Activated CD8-positive, alpha-beta memory T cell treated with anti-CD3 and anti-CD28 coated beads for 24 hours (primary cell): Measurements from ENCODE around the gene SHH.

ENCODE experiments used
- DNase-seq: peaks from one replicate; pipeline ENCODE4 v3.0.0-alpha.2; 2020

The SHH gene

DNA sequence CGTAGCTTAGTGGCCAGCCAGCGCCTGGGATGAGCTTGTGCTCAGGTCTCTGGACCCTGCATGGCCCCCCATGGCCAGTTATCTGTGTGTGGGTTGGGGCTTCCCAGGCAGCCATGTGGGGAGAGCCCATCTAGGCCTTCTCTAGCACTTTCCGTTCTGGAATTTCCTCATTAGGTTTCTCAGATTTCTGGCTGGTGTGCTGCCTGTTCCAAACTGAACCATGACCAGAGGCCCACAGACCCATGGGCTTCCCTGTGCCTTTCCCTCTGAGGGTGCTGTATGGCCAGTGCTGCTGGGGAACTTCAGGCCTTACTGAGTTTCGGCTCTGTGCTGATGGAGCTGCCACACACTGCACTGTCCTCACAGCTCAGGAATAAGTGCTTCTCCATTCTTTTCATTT lies 50.2 kb downstream of the SHH start:
- no peak for DNase-seq

DNA sequence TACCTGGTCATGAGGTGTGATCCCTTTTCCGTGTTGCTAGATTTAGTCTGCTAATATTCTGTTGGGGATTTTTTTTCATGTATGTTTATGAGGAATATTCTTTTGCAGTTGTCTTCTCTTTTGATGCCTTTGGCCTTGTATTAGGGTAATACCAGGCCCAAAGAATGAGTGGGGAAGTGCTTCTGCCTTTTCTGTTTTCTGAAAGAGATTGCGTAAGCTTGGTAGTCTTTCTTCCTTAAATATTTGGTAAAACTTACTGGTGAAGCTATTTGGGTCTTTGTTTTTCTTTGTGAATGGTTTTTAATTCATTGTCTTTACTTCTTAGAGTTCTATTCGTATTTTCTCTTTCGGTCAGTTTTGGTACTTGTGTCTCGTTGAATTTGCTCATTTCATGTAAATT lies 51.1 kb downstream of the SHH start:
- no peak for DNase-seq

DNA sequence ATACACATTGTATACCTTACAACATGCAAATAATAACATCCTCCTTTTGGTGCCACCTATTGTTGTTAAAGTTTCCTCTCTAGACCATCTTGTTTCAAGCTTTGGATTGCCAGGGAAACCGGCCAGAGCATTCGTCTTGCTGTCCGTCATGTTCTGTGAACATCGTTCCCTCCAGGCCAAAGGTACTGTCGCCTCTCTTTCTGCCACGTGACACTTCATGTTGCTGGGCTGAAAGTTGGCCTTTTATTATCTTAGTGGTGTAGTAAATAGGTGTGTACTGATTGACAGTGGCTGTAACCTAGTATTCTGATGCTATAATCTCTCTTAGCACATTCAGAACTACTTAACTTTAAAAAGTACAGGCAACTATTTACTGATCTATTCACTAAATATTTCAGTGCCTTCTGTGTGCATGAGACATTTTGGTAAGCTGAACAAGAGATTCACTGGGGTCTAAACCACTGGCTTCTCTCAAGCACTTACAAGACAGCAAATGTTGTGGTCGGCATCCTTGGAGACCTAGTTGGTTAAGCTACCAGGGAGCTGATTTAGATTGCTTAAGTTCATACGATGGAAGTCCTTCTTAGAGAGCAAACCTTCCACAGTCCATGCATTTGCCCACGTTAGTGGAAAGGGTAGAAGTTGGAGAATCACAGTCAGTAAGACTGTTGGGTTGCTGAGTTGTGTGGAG lies 52.4 kb downstream of the SHH start:
- DNase-seq: no peak

DNA sequence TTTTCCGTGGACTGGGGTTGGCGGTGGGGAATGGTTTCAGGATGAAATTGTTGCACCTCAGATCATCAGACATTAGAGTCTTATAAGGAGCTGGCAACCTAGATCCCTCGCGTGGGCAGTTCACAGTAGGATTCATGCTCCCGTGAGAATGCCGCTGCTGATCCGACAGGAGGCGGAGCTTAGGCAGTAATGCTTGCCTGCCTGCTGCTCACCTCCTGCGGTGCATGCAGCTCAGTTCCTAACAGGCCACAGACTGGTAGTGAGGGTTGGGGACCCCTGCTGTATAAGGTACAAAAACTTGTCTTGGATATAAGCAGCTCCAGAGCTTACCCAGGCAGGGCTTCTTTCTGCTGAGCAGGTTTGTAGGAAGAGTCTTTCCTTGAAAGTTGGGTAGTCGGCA lies 53.9 kb downstream of the SHH start:
- no peak for DNase-seq

DNA sequence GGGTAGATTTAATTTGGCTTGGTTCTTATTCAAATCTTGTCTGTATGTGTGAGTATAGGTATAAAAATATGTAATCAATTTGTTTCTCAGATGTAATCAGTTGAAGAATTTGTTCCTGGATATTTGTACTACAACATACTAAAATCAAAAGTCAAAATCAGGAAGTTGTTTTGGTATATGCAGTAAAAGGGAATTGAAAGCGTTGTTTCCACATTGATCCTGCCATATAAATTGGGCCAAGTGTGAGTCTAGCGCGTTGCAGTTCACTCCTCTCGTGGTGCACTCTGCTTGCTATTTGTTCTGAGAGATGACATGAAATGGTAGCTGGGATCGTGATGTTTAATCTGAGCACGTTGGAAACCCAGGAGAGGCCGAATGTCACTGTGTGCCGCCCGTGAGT lies 55.9 kb downstream of the SHH start:
- no peak for DNase-seq

DNA sequence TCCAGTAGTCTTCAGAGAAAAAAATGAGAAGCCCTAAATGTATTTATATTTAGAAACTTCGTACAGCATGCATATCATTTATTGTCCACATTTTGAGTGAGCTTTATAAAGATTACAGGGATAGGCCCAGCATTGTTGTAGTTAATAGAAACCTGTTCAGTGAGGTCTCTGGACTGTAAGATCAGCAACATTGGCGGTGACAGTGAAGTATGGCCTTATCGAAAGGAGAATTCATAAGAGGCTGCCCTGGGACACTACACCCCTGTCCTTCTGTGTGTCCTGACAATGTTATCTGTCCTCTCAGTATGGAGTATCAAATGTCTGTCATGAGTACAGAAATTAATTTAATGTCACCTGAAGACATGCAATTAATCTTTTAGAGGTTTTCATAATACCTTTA lies 57.2 kb downstream of the SHH start:
- DNase-seq: no peak

DNA sequence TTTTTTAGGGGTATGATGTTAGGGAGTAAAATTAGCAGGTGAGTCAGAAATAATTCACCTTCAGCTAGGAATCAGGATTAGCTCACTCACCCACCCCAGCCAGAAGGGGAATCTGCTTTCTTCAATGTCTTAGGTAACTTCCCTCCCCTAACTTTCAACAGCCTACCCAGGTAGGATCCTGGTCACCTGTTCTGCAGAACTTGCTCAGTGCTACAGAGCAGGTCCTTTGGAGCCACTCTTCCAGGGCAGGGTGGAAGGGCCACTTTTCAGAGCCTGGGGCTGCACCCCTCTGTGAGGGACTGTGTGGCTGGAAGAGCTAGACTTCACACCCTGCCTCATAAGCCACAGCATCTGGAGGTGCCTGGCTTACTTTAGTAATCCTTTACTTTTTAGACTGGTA lies 58.1 kb downstream of the SHH start:
- DNase-seq: no peak

DNA sequence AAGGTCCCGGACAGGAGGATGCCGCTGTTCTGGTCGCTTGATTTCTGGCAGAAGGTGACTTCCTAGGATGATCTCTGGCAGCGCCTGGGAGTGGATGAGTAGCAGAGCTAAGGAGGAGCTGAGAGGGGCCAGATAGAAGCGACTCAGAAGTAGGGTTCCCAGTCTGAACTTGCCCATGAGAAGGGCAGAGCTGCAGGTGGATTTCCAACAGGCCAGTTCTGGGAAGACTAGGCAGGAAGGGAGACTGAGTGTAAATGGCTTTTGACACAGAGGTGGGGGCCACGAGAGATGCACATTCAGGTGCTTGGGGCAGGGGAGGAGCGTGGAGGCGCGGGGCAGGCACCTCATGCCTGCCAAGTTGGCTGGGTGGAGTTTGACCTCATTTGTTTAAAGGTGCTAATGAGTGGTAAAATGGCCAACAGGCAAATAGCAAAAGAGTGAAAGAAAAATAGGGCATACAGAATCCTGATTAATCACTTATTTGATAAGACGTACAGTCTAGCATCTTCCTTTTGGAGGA lies 58.8 kb downstream of the SHH start:
- DNase-seq: no peak

DNA sequence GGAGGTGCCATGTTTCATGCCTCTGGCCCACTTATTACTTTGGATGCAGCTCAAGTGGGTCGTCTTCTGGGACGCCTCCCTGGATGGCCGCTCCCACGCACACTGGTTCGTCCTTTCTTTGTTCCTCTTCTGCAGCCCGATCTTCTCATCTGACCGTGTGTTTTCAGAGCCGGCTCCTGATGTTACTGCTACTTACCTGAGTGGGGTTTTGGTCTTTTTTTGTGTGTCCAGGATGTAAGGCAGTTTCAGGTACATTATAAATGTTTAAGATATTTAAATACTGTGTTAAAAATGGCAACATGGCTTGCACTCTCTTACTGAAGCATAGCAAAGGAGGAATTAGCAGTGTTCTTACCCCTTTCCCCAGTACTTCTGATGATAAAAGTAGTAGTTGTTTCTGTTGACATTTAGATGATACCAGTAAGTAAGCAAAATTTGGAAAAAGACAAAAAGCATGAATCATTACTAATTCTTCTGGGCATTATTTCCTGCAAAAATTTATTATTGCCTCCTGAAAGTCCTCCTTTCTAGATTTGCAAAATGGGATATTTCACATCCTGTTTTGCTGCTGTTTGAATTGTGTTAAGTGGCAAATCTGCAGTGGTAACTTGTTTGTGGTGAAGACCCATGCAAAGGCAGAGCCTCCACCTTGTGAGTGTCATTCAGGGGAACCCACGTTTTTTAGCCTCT lies 59.4 kb downstream of the SHH start:
- no peak for DNase-seq

DNA sequence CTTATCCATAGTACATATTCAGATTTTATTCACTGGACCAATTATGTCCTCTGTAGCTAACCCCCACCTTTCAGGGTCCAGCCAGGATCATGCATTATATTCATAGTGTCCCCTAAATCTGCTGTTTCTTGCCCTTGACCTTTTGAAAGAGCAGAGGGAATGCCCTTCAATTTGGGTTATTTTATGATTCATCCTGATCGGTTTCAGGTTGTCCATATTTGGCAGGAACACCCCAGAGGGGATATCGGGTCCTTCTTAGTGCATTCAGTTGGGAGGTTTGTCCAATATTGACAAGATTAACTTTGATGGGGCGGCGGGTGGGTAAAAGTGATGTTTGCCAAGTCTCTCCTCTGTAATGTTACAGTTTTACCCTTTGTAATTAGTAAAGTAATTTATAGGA lies 60.9 kb downstream of the SHH start:
- DNase-seq: no peak

DNA sequence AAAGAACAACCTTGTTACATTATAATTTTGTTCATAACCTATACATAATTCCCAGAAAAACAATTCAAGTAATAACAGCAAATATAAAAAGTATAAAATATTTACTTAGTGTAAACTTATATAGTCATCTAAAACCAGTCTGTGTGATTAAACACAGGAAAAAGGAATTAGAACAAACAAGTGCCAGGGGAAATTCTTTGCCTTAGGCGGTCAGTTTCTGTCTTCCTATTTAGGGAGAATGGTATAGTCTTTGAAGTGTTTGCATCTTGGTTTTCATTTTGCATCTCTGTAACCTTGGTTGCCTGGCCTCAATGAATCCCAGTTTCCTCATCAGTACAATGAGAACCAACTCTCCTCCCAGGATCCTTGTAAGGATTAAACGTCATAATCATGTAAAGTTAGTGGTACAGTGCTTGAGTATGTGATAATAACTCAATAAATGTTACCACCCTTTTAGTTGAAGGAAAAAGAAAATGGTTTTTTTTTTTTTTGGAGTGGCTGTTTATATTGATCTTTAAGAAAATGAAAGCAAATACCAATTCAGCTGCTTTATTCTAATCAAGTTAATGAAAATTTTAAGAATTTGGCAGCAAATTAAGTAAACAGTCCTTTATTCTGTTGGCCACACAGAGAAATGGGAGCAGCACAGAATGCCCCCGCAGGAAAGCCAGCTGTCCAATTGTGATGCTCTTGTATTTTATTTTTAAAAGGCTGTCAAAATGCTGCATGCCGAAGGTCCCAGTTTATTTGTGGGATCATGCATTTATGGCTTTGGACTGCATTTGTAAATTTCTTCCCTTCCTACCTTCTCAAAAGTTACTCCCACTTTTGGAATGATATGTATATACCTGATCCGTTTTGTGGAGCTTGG lies 61.8 kb downstream of the SHH start:
- no peak for DNase-seq
